Measurements from ENCODE around the gene RAPGEFL1.
"Not testable (repeated sequence)": the region's sequence is repeated elsewhere in the genome, so short reads cannot be mapped to it uniquely, and the experiment has no call there.

The RAPGEFL1 gene

GRCh38 chr17:40175928-40176753, 1.1 kb upstream of the RAPGEFL1 start:
- DNase-seq, result no peak

GRCh38 chr17:40176754-40177110, 538 bp upstream of the RAPGEFL1 start:
- DNase-seq, result no peak

DNA sequence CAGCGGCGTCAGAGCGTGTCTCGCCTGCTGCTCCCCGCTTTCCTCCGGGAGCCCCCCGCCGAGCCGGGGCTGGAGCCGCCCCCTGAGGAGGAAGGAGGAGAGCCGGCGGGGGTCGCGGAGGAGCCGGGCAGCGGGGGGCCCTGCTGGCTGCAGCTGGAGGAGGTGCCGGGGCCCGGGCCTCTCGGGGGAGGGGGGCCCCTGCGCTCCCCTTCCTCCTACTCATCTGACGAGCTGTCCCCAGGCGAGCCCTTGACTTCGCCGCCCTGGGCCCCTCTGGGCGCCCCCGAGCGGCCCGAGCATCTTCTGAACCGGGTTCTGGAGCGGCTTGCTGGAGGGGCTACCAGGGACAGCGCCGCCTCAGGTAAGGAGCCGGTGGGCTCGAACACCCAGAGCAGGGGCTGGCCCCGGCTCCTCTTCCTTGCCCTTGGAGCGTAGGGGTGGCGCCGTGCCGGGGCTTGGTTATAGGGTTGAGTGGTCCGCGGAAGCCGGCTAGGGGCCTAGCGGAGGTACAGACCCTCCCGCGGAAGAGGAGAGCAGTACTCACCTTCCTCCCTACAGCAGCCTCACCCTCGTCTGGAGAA, 841 bp downstream of the RAPGEFL1 start:
- DNase-seq, result no peak

DNA sequence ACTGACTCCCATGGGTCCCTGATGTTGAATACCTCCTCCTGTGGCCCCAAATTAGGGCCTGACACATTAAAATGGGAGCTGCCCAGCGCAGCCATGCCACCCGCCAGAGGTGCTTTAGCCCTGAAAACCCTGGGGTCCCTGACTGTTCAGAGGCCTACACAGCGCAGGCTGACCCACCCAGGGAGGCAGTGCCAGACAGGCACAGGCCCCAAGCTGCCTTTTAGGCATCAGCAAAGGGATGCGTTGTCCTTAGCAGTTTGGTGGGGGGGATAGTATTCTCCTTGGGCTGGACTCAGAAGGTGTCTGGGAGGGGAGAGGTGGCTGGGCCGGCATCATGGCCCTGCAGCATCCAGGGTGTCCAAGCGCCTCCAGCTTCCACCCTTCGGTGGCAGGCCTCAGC, 1.4 kb downstream of the RAPGEFL1 start:
- DNase-seq, result no peak

DNA sequence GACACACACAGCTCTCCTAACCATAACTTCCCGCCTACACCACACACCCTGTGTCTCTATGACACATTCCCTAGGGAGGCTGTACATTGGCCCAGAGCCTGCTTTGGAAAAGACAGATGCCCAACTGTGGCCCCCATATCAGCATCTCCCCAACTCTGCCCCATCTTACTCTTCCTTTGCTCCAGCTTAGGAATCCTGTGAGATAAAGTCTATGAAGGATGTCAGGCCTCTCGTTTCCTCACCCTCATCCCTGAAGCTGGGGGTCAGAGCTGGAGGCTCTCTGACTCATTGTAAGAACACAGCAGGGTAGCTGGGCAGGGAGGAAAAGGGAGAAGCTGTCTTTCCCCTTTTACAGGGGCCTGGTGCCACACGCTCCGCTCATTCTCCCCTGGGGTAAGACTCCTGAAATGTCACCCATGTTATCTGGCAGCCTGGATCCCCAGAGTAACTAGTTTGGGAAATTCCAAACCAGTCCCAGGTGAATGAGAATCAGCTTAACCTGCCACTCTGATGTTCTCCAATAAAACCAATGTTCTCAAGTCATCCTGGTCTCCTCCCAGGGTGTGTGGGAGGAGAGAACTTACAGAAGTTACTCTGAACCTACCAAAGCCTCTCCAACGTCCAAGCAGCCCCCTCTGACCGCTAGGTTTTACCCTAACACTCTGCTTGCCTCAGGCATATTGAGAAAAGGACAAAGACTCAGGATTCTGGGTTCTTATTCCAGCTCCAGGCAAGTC, 2.8 kb downstream of the RAPGEFL1 start:
- no peak for DNase-seq

DNA sequence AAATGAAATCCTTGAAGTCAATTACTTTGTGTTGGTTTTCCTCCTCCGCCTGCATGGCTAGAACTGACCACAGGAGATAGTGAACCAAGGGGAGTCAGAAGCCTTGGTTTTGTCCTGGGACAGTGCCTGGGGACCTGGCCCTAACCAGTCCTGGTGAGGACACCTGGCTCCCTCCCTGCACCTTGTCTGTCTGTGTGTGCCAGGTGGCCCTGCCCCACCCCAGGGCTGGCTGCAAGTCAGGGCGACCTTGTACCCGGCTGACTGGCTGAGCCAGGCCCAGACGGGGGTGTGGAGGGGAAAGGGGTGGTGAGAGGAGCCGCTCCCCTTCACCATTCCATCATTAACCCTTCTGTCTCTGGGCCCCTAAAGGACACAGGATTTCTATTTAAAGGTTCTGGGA, 3.4 kb downstream of the RAPGEFL1 start:
- no peak for DNase-seq

- DNase-seq, result no peak
Measured at GRCh38 chr17:40181205-40181604, 3.9 kb downstream of the RAPGEFL1 start.

DNA sequence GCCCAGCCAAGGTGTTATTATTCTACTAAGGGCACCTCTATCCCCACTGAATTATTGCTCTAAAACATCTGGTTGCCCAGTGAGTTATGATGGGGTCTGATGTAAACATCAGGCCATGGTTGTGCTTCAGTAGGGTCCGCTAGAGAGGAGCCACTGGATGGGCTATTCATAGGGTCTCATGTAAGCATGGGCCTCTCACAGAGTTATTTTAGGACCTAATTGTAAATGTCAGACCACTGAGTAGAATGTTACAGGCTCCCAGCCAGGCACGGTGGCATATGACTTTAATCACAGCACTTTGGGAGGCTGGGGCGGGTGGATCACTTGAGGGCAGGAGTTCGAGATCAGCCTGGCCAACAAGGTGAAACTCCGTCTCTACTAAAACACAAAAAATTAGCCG, 5.3 kb downstream of the RAPGEFL1 start:
- no peak for DNase-seq

DNA sequence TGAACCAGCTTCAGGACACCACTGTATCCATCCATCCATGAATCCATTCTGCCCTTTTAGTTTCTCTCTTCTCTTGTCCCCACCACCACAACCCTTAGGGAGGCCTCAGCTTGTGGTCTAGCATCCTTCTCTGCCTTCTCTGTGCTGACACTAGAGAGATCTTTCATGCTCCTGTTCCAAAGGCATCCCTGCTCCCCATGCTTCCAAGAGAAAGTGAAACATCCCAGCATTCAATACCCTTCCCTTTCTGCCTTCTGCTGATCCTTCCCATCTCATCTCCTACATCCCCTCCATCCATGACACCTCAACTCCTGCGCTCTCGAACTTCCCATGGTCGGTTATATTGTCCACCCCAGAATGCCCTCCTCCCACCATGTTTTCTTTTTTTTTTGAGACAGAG, 10.0 kb downstream of the RAPGEFL1 start:
- DNase-seq, result no peak

GRCh38 chr17:40188694-40189093, 11.4 kb downstream of the RAPGEFL1 start:
- DNase-seq, result no peak

DNA sequence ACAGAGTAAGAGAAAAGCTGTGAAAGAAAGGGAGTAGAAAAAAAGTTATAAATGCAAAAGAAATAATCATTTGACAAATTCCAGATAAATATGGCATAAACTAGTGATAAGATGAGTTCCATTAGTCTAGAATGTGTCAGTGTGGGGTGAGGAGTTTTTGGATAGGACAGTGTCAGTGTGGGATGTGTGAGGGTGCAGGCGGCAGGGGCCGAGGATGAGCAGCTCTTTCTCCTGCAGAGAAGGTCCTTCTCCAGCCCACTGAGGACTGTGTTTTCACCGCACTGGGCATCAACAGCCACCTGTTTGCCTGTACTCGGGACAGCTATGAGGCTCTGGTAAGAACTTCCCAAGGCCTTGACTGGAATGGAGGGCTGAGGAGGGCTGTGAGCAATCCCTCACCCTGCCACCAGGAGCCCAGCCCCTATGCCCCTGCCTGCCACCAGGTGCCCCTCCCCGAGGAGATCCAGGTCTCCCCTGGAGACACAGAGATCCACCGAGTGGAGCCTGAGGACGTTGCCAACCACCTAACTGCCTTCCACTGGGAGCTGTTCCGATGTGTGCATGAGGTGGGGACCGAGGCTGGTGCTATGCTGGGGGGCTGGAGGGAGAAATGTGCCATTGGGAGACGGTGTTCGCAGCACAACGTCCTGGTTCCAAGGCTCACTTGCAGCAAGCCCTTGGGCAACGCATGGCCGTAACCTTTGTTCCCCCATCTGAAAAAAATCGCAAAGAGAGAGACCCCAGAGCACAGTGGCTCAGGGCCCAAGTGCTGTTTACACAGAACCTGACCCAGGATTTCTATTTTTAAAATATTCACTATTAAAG, 13.1 kb downstream of the RAPGEFL1 start:
- peak; percentile 69 for DNase-seq

GRCh38 chr17:40191237-40192208, 14.3 kb downstream of the RAPGEFL1 start:
- DNase-seq, result peak; percentile 89

DNA sequence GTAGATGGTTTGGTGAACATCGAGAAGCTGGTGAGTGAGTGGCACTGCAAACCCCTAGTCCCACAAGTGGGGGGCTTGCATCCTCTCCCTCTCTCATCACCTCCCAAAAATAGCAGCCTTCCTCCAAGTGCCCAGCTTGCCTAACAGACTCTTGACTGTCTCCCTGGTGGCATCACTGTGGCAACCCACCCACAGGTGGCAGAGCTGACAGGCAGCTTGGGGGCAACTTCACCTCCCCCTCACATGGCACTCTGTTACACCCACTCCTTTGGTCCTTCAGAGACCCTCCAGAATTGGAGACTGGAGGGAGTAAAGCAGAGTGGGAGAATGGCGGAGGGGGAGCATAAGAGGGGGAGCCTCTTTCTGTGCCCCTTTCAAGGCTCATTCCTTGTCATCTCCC, 15.7 kb downstream of the RAPGEFL1 start:
- DNase-seq, result no peak

DNA sequence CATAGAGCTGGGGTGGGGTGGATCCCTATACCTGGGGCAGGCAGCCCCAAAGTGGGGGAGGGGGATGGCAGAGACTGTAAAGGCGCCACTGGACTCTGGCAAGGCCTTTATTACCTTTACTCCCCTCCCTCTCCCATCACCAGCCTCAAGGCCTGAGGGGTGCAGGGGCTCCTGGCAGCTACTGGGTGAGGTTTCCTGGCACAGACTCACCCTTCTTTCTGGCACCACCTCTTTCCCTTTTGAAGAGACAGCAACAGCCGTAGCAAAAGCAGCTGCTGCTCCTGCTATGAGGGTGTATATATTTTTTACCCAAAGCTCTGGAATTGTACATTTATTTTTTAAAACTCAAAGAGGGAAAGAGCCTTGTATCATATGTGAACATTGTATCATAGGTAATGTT, 17.6 kb downstream of the RAPGEFL1 start:
- no peak for DNase-seq

- no peak for DNase-seq
Measured at GRCh38 chr17:40197550-40197949, 20.3 kb downstream of the RAPGEFL1 start.

- DNase-seq, result peak; percentile 63
Measured at GRCh38 chr17:40197965-40198456, 20.7 kb downstream of the RAPGEFL1 start.

DNA sequence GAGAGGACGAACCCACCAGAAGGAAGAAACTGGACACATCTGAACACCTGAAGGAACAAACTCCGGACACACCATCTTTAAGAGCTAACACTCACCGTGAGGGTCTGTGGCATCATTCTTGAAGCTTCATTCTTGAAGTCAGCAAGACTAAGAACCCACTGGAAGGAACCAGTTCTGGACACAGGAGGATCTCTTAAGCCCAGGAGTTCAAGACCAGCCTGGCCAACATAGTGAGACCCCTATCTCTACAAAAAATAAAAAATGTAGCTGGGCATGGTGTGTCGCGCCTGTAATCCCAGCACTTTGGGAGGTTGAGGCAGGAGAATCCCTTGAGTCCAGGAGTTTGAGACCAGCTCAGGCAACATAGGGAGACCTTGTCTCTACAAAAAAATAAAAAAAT, 21.3 kb downstream of the RAPGEFL1 start:
- DNase-seq, result no peak

DNA sequence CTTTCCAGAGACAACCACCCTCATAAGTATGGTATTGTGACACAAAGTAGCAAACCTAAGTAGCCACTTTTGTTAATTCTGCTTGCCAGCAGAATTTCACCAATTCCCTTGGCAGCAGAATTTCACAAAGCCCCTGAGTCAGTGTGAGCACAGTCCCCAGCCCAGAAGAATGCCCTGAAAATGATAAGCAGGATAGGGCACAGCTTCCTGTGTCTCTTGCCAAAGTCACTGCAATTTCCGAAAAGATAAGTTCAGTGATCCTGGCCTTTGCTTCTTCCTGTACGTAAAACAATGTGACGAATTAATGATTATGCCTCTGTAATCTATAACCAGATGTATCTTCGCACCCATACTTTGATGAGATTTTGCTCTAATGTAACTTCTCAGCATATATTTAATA, 25.9 kb downstream of the RAPGEFL1 start:
- no peak for DNase-seq

GRCh38 chr17:40206193-40206592, 28.9 kb downstream of the RAPGEFL1 start:
- DNase-seq, result not testable (repeated sequence)

DNA sequence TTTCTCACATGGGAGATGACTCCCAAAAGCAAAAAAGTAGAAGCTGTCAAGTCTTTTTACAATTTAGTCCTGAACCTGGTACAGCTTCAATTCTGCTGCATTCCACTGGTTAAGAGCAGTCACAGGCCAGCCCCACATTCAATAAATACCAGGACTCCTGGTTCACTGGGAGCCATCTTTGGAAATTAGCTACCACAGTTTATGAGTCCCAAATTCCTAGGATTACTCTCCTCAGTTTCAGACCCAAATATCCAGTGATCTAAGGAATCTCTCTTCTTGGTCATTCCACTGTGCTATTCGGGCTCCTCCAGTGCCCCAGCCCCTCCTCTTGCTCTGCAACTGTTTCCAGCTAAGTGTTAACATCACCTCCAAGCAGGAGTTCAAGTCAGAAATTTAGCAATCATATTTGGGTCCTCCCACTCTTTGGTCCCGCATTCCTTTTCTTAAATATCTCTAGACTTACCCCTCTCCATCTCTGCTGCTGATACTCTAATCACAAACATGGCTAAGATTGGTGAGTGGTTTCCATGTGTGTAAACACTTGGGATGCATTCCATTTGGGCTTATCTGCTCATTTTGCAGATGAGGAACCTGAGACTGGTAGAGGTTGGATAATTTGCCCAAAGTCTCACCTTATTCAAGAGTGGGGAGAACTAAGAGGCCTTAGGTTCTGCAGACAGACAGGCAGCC, 32.3 kb downstream of the RAPGEFL1 start:
- no peak for DNase-seq

GRCh38 chr17:40213914-40214313, 36.6 kb downstream of the RAPGEFL1 start:
- not testable (repeated sequence) for DNase-seq

Data from activated effector memory CD4-positive, alpha-beta T cell treated with anti-CD3 and anti-CD28 coated beads, Interleukin-2, amount 50 U/mL, for 16 hours (primary cell).